Peyer's patch (tissue), 4 donors: ENCODE data around the gene RAB15. TPM values are rescaled to one million over a fixed set of nuclear protein-coding genes. Genes with fewer than 3 reads are reported as not detected.

ENCODE experiments used
- DNase-seq, 3 donors: peaks; one replicate each; pipeline ENCODE4 v3.0.0-alpha.2; 2017 to 2019
- H3K27ac ChIP-seq, 4 donors: fragments of 200-600 bp; sonication (generic); one replicate each; pipeline ENCODE4 v1.5.1; 2016 to 2019
- H3K27me3 ChIP-seq, 2 donors: fragments of 200-600 bp; sonication (generic); one replicate each; pipeline ENCODE4 v1.5.1; 2019
- H3K36me3 ChIP-seq, 3 donors: fragments of 200-600 bp; sonication (generic); one replicate each; pipeline ENCODE4 v1.5.1; 2016 to 2019
- H3K4me1 ChIP-seq, 4 donors: fragments of 200-600 bp; sonication (generic); one replicate each; pipeline ENCODE4 v1.5.1; 2016 to 2019
- H3K4me3 ChIP-seq, 4 donors: fragments of 200-600 bp; sonication (generic); 1 replicate in 3 of 4; 2 replicates in 1 of 4; pipeline ENCODE4 v1.5.1; 2016 to 2019; ENCODE audit warnings: mild to moderate bottlenecking in 1 of 4
- H3K9me3 ChIP-seq, 4 donors: fragments of 200-600 bp; sonication (generic); one replicate each; pipeline ENCODE4 v1.5.1; 2016 to 2019; ENCODE audit warnings: mild to moderate bottlenecking in 1 of 4
- CTCF ChIP-seq, 6 experiments: fragments of 450-650 bp in 4 of 6; fragments of 200-600 bp in 2 of 6; sonication (generic) in 1 of 6; IDR thresholded peaks; one replicate each; pipeline ENCODE4 v1.5.1; 2017 to 2019; ENCODE audit warnings: antibody characterized with exemption in 6 of 6, mild to moderate bottlenecking in 3 of 6, moderate library complexity in 1 of 6
- POLR2A ChIP-seq, 2 donors: fragments of 450-650 bp; IDR thresholded peaks; one replicate each; pipeline ENCODE4 v1.5.1; 2017; ENCODE audit warnings: antibody characterized with exemption in 2 of 2, mild to moderate bottlenecking in 2 of 2, moderate library complexity in 2 of 2
- total RNA-seq, 4 donors: library from RNA; depleted of rRNA; stranded (reverse); fragments of >200 nt; gene quantifications; one replicate each; pipeline ENCODE4 v1.1.0, GENCODE V29; 2016

Gene RAB15
- total RNA-seq, 4 donors from 2014 or later, result 17.4 to 29.8 (median 22.4) TPM

GRCh38 chr14:64937171-64937820 is 34.8 kb downstream of the RAB15 start:
- Histone ChIP-seq H3K9me3 (no peaks in the 10 kb centered on the region), H3K27ac (peak overlapping the region in 1 of 4 donors; percentile 65), H3K4me1 (peaks cover 0 to 26% (median 0%) of the 10 kb centered on the region in 4 donors), H3K4me3 (no peak overlapping the region), H3K27me3 (no peaks in the 10 kb centered on the region), H3K36me3 (peaks cover 0 to 32% (median 0%) of the 10 kb centered on the region in 3 donors)
- no peak for TF ChIP-seq POLR2A (IDR thresholded peaks at IDR 0.05)
- no peak for TF ChIP-seq CTCF (IDR thresholded peaks at IDR 0.05)
- no peak for DNase-seq

- TF ChIP-seq POLR2A (IDR thresholded peaks at IDR 0.05) (no peak), CTCF (IDR thresholded peaks at IDR 0.05) (no peak)
- Histone ChIP-seq H3K9me3 (no peaks in the 10 kb centered on the region), H3K4me1 (peaks cover 0 to 36% (median 0%) of the 10 kb centered on the region in 4 donors), H3K36me3 (peaks cover 0 to 38% (median 0%) of the 10 kb centered on the region in 3 donors), H3K27me3 (no peaks in the 10 kb centered on the region), H3K4me3 (no peak overlapping the region), H3K27ac (no peak overlapping the region)
- no peak for DNase-seq
Measured at GRCh38 chr14:64935508-64935907, 36.6 kb downstream of the RAB15 start.

GRCh38 chr14:64934338-64934929 is 37.7 kb downstream of the RAB15 start:
- no peak overlapping the region for H3K27ac ChIP-seq
- peaks cover 0 to 41% (median 0%) of the 10 kb centered on the region in 4 donors for H3K4me1 ChIP-seq
- no peak overlapping the region for H3K4me3 ChIP-seq
- no peak for DNase-seq
- H3K36me3 ChIP-seq, result peaks cover 0 to 38% (median 0%) of the 10 kb centered on the region in 3 donors
- TF ChIP-seq CTCF (IDR thresholded peaks at IDR 0.05), result no peak
- TF ChIP-seq POLR2A (IDR thresholded peaks at IDR 0.05), result no peak
- no peaks in the 10 kb centered on the region for H3K9me3 ChIP-seq
- no peaks in the 10 kb centered on the region for H3K27me3 ChIP-seq

- Histone ChIP-seq H3K27me3 (no peaks in the 10 kb centered on the region), H3K36me3 (peaks cover 0 to 52% (median 0%) of the 10 kb centered on the region in 3 donors), H3K27ac (no peak overlapping the region), H3K9me3 (no peaks in the 10 kb centered on the region), H3K4me1 (peaks cover 0 to 27% (median 0%) of the 10 kb centered on the region in 4 donors), H3K4me3 (no peak overlapping the region)
- TF ChIP-seq POLR2A (IDR thresholded peaks at IDR 0.05) (no peak), CTCF (IDR thresholded peaks at IDR 0.05) (no peak)
- no peak for DNase-seq
Measured at GRCh38 chr14:64932231-64932630, 39.9 kb downstream of the RAB15 start.

- Histone ChIP-seq H3K4me1 (peaks cover 0 to 21% (median 0%) of the 10 kb centered on the region in 4 donors), H3K27me3 (no peaks in the 10 kb centered on the region), H3K9me3 (no peaks in the 10 kb centered on the region), H3K27ac (peak overlapping the region in 1 of 4 donors; percentile 1), H3K36me3 (peaks cover 0 to 63% (median 0%) of the 10 kb centered on the region in 3 donors), H3K4me3 (no peak overlapping the region)
- TF ChIP-seq CTCF (IDR thresholded peaks at IDR 0.05), result no peak
- no peak for TF ChIP-seq POLR2A (IDR thresholded peaks at IDR 0.05)
- DNase-seq, result no peak
Measured at GRCh38 chr14:64931123-64931522, 41.0 kb downstream of the RAB15 start.
